Hepatocyte (in vitro differentiated cells): ENCODE measurements around the gene CTNNB1.

Experiments used
- EZH2phosphoT487 ChIP-seq: fragments of 200-600 bp; sonication (generic); IDR thresholded peaks from one replicate; pipeline ENCODE4 v1.6.1; 2018; ENCODE audit warnings: antibody characterized with exemption, mild to moderate bottlenecking, low read depth, moderate library complexity; ENCODE audit not compliant: unreplicated experiment, severe bottlenecking
- TF ChIP-seq, protein P1 (sequence below): fragments of 200-600 bp; sonication (generic); IDR thresholded peaks from 2 replicates; pipeline ENCODE4 v1.5.1; 2016; ENCODE audit warnings: antibody characterized with exemption, mild to moderate bottlenecking; ENCODE audit not compliant: poor library complexity

DNA sequence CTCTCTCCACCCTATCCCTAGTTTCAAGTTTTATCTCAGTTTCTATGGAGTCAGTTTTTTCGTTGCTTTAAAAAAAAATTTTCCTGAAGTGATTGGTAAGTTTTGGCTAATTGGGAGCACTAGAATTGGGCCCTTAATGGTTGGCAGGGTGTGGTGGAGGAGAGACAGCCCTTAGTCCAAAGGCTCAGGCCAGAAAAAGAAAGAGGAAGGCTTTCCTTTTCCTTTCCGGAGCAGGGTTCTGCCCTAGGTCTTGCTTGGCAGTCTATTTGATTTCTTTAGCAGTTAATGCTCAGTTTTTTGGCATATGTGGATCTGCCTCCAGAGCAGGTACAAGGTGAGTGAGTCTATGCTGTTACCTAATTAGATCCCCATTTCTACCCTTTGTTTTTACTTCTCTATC, 22.7 kb downstream of the CTNNB1 start:
- TF ChIP-seq, protein P1, sequence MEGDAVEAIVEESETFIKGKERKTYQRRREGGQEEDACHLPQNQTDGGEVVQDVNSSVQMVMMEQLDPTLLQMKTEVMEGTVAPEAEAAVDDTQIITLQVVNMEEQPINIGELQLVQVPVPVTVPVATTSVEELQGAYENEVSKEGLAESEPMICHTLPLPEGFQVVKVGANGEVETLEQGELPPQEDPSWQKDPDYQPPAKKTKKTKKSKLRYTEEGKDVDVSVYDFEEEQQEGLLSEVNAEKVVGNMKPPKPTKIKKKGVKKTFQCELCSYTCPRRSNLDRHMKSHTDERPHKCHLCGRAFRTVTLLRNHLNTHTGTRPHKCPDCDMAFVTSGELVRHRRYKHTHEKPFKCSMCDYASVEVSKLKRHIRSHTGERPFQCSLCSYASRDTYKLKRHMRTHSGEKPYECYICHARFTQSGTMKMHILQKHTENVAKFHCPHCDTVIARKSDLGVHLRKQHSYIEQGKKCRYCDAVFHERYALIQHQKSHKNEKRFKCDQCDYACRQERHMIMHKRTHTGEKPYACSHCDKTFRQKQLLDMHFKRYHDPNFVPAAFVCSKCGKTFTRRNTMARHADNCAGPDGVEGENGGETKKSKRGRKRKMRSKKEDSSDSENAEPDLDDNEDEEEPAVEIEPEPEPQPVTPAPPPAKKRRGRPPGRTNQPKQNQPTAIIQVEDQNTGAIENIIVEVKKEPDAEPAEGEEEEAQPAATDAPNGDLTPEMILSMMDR, result no peak
- no peak for TF ChIP-seq EZH2phosphoT487
